Activated CD4-positive, alpha-beta T cell treated with anti-CD3 and anti-CD28 coated beads for 48 hours (primary cell): ENCODE data around the gene MEOX2.

Source experiments
- DNase-seq: peaks from one replicate; pipeline ENCODE4 v3.0.0-alpha.2; 2020

MEOX2 gene

DNA sequence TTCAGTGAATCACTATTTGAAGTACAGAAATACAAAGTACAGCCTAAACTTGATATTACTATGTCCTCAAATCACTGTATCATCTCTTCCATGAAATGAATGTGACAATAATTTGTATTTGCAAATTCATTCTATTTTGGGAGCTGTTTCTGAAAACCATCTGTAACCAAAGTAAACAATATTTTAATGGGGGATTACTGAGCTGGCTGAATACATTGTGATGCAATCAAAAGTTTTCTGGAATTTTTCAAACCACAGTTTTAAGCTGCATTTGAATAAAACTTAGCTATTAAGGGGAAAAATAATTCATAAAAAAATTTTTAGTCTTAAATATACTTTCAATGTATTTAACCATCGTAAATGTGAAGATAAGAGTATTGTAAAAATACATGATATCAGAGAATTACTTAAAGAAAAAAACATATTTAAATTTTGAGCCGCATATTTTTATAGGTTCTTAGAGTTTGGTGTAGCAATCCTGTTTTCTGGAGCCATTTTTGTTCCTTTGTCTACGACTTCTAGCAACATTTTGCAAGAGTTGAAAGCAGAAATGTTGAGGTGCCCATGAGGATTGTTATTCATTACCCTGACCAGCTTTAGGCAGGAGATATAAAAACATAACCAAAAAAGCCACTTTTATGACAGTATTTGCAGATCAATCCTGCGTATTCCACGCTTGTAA is 78.8 kb downstream of the MEOX2 start:
- no peak for DNase-seq

DNA sequence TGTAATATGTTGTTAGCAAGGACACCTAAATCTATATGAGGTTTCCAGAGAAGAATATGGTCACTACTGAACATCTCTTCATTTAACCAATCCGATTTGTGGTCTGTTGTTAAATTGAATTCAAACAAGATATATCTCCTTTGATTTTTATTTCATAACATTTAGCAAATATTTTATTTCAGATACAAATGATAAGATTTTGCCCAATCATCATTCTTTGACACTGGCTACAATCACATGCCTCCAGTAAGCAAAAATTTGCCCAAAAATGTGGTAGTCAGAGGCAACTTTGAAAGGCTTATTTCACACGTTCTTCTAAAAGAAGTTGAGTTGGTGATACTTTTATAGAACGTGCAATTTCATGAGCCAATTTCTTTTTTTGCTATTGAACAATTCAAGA is 79.9 kb downstream of the MEOX2 start:
- no peak for DNase-seq

DNA sequence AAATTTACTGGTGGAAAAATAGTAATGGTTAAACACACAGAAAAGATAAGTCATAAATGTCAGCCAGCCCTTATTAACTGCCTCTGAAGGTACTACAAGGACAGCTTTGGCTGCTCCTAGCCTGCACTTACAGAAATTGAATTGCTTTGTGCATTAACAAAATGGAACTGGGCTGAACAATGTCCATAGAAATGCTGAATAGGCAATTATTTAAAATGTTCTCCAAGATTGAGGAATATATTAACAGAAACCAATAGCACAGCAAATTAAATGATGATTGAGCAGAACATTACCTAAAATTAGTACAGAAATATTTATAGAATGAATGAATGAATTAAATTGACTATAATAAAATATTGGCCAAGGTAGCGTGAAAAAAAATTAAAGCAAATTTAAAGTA is 82.3 kb downstream of the MEOX2 start:
- no peak for DNase-seq

DNA sequence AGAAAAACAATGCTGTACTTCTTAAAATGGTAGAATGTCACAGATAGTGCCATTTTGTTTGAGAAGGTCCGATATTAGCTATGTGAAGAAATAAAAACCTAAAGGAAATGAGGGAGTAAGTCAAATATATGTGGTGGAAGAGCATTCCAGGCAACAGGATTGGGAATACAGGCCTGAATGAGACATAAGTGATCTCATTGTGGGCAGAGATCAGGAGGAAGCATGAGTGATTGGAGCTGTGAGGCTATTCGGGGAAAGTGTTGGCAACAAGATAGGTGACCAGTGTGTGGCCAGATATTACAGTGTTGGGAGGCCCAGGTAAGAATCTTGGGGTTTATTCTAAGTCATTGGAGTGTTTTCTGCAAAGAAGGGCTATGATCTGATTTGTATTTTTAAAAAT is 83.4 kb downstream of the MEOX2 start:
- no peak for DNase-seq

DNA sequence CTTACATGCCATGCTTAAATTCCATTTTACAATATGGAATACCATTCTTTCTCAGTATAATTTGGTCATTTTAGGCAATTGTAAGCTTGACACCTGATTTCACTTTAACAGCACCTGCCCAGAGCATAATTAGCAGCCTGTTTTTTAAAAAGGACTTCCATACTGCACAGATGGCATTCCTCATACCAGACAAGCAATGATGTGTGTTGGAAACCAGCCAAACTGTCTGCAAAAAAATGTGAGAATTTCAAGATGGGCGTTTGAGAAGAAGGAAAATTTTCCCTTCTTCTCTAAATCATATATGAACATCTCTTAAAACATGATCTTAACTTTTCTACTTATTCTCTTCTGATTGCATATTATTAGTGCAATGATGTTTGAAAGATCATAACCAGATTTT is 84.2 kb downstream of the MEOX2 start:
- DNase-seq, result no peak

DNA sequence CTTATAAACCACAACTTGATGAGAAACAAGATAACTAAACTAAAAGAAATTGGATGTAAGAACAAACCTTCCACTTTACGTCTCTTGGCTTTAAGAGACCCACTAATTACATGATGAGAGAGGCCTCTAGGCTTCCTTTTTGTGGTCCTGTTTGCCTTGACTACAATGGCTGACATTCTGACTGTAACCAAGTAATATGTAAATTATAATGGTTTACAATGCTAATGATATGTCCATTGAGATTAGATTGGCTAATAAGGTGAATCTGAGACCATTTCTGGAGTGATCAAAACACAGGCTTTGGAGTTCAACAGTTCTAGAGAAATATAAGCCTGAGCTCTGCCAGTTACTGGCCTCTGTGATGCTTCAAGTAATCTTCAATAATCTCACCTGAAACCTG is 85.3 kb downstream of the MEOX2 start:
- DNase-seq, result no peak

DNA sequence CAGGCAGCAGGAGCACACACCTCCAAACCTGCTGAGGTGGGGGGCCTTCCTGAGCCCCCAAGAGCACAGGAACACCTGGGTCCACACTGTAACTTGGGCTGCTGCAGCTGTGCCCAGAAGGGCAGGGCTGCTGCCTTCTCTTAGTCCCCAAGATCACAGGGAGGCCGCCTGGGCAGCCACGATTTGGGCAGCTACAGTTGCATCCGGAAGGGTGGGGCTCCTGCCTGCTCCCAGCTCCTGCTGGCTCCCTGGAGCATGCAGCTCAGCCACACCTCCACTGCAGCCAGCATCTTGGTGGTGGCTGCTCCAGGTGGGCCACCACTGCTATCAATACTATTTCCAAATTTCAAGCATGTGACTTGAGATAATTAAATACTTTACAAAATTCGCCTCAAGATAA is 86.2 kb downstream of the MEOX2 start:
- DNase-seq, result no peak

DNA sequence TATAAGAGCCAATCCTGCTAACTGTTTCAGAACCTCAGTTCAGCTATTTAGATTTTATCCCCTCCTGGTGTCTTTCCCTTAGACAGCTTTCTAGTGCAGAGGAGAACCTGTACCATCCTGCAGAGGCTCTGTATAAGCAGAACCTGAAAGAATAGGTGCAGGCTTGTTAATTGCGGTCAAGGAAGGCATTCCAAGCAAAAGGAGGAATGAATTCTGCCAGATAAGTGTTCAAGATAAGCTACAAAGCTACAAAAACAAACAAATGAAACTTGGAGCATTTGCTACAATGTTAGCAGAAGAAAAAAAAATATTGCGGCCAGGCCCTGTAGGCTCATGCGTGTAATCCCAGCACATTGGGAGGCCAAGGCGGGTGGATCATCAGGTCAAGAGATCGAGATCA is 92.0 kb downstream of the MEOX2 start:
- DNase-seq, result no peak

DNA sequence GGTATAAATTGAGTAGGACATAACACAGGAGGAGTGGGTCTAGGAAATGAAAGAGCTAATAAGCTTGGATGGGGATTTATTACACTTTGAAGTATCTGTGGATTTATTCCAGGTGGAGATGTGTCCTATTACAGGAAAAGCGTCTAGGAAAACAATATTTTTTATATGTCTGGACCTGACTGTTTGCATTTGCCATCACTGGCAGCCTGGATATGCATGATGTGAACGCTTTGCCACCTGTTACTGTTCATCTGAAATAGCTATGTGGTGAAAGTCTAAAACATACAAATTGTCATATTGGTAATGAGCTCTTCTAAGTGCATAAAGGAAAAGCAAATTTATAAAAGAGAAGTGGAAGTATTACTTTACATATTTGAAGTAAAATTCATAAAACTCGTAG is 93.1 kb downstream of the MEOX2 start:
- no peak for DNase-seq

DNA sequence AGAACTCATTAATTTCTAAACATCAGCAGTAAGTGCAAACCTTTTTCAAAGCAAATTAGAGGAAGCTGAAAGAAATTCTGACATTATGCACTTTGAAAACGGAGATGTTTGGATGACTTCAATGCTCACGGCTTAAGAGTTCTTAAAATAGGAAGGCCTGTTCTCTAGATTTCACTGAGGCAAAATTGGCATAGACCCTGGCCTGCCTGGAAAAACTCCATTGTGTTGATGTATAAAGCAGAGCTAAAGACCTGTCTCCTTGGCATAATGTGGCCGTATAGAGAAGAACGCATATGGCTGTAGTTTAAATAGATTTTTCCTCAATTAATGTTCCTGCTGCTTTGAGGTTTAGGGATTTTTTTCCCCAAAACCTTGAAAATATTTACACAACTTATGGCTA is 100.2 kb downstream of the MEOX2 start:
- no peak for DNase-seq

DNA sequence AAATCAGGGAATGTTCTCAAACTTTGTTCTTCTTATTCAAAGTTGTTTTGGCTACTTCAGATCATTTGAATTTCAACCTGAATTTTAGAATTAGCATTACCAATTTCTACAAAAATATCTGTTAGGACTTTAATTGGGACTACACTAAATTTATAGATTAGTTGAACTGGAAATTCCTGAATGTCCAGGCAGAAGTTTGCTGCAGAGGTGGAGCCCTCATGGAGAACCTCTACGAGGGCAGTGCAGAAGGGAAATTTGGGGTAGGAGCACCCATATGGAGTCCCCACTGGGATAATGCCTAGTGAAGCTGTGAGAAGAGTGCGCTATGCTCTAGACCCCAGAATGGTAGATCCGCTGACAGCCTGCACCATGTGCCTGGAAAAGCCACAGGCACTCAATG is 101.9 kb downstream of the MEOX2 start:
- DNase-seq, result no peak

DNA sequence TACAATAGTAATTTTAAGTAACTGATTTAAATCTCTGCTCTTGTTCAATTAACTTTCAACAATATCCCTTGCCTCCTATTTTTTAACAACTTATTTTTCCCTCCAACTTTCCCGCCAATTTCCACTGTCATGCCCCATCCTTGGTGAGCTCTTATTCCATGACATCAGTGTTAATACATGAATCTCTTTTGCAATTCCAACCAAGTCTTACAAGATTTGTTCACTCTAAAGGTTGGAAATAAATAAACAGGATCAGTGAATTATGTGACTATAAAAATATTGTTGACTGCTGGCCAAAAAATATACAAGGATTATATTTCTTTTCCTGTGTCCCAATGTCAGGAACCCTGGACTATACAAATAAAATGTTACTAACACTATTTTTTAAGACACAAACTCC is 103.7 kb downstream of the MEOX2 start:
- no peak for DNase-seq

DNA sequence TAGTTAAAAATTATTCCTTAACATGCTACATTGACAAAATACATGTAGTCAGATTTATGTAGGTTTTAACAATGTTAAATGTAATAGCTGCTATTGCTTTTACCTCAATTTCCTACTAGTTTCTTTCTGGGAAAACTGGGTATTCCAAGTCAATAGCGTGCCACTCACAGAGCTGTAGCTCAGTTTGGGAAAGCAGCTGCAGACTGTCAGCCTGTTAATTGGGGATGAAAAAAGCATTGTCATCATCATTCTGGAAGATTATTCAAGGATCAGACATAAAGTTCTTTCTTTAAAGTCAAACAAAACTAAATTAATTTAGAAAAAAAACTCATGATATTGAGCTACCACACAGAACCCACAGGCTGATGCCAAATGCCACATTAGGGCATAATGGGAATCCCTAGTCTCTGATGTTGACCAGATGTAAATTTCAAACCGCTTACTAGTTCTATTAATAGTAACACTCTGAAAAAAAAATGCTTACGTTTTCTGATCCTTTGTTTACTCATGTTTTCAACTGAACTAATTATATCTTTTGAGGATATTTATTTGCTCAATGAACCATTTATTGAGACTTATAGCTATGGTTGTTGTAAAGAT is 105.0 kb downstream of the MEOX2 start:
- DNase-seq, result no peak

DNA sequence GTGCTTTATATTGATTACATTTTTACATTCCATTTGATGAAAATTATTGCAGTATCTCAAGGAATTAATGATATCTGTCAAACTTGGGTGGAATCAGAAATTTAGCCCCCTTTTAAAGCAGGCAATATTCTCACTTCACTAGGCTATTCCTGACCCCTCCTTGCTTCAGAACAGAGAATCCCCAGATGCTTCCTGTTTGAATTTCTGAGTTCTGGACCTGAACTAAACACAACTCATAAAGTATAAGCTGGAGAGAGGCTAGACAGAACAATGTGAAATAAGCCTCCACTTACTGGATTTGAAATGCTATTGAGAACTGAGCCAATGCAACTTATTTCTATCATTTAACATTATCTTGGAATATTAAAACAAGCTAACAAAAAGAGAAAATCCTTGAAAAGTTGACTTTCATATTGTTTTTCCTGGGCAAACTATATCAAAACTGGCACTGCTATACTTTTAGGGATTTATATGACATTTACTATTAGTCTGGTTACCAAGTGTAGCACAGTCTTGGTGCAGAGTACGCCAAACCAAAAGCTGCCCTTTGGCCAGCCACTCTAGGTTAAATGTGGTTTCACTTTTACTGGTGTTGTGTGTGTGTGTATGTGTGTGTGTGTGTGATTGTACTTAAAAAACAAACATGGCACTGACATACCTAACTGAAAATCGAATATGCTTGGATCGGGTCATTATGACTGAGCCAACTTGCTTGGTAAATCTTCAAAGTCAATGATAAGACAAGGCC is 105.7 kb downstream of the MEOX2 start:
- no peak for DNase-seq

DNA sequence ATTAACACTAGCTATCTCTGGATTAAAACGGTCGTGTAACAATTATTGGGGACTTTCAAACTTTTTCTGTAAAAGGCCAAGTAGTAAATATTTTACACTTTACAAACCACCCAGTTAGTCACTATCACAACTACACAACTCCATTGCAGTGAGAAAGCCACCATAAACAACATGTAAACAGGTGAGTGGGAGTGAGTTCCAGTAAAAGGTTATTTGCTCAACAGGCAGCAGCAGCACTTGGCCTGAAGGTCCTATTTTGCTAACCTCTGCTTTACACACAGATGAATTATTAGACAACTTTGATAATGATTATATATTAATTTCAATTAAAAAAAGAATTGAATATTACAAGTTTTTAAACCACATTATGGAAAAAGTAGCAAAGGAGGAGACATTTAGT is 108.9 kb downstream of the MEOX2 start:
- DNase-seq, result no peak

DNA sequence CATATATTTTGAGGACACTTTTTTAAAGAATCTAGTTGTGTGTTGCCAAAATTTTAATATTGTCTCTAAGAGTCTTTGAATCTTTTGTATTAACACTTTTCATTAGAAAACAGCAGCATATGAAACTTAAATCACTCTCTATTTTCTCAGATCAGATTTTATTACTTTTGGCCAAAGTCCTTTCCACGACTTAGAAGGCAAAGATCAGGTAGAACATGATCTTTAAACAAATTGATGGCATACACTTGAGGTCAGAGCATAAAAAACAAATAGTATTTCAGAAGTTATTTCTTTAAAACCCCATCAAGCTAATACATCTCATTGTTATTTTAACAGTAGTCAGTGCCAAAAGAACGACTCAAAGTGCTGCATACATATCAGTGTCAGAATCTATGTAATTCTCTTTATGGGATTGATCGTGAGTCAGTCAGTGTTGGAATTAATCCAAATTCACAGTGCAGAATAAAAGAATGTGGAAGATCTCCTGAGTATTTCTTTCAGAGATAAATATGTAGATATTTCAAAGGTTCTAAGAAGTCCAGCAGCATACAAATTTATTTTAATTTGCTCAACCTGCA is 115.1 kb downstream of the MEOX2 start:
- DNase-seq, result no peak

DNA sequence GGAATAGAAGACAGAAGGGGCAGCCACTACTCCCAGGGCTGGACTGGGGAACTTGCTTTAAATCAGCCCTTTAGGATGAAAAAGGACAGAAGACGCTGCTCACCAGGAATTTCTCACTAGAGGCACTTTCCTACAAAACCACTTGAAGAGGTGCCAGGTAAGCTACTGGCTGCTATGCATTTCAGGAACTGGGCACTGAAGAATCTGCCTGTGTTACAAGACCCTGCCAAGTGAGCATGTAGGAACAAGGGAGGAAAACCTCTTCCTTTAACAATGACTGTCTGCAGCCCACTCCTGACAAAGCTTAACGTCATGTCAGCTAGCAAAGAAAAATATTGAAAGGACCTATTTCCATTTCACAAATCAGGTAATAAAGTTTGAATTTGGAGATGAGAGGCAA is 118.8 kb downstream of the MEOX2 start:
- DNase-seq, result no peak

DNA sequence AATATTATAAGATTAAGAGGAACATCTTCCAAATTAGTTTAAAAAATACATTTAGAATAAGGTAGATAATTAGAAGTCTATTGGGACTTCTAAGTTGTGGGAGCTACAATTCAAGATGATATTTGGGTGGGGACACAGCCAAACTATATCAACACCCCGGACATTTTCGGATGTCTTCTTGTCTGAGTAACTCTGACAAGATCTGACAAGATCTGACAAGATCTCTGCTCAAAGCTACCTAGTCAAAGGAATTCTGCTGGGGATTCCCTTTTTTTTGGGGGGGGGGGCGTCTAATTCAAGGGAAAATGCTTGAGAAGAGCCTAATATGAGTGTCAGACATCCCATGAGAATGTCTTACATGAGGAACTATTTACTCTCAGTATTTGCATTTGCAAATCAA is 119.4 kb downstream of the MEOX2 start:
- DNase-seq, result no peak

DNA sequence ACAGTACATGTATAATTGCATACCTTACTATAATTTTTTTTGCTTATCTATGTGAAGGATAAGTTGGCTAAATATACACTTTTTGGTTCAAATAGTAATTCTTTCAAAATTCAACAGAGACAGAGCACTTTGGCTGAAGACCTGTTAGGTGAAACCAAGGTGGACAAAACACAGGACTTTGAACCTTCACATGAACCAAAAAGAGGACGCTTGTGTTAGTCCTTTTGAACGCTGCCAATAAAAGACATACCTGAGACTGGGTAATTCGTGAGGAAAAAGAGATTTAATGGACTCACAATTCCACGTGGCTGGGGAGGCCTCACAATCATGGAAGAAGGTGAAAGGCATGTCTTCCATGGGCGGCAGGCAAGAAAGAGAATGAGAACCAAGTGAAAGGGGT is 120.0 kb downstream of the MEOX2 start:
- no peak for DNase-seq

DNA sequence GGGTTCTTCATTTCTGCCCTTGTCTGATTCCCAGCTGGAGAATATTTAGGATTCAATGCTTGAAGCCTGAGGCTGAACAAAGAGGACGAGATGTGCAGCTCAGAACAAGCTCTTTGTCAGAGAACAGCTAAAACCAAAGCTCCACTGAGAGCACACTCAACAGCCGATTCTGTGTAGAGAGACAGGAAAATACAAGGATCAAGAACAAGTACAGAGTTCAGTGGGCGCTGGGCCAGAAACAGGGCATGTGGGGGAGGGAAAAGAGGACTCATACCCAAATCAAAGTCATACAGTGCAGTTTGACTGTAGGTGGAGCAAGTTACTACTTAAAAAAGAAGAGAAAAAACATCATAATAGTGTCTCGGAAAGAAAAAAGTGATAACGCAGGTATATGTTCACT is 124.6 kb downstream of the MEOX2 start, which contains the start of gene AGMO:
Gene AGMO (minus strand): TSS at position 181 of the 400 bp plus-strand sequence.
- DNase-seq, result no peak
